Heart right ventricle (tissue), 16 donors: ENCODE results near the gene PTMA. TPM values are rescaled to one million over a fixed set of nuclear protein-coding genes. Genes with fewer than 3 reads are reported as not detected.
A peak's percentile ranks its signal among the peaks of the same experiment; 100 is the strongest.

ENCODE experiments used
- ATAC-seq, 8 donors: fragments of 200-7000 bp; cut with Tn5 transposase; one replicate each; pipeline ENCODE4 v1.9.1; 2020; ENCODE audit warnings: mild to moderate bottlenecking in 8 of 8, moderate library complexity in 8 of 8, moderate number of reproducible peaks in 1 of 8
- DNase-seq, 2 donors: peaks; one replicate each; pipeline ENCODE4 v3.0.0-alpha.2; 2020
- H3K27ac ChIP-seq, 10 donors: fragments of 200-600 bp; sonication (generic) in 2 of 10; one replicate each; pipeline versions ENCODE4 v1.5.0 to v1.8.0; 2020 to 2022; ENCODE audit warnings: mild to moderate bottlenecking in 3 of 10
- H3K27me3 ChIP-seq, 7 donors: fragments of 200-600 bp; one replicate each; pipeline ENCODE4 v1.8.0; 2021 to 2022; ENCODE audit warnings: mild to moderate bottlenecking in 2 of 7
- H3K36me3 ChIP-seq, 9 donors: fragments of 200-600 bp; sonication (generic) in 1 of 9; one replicate each; pipeline versions ENCODE4 v1.5.0 to v1.8.0; 2020 to 2022; ENCODE audit warnings: mild to moderate bottlenecking in 2 of 9
- H3K4me1 ChIP-seq, 9 donors: fragments of 200-600 bp; sonication (generic) in 1 of 9; one replicate each; pipeline versions ENCODE4 v1.5.0 to v1.8.0; 2020 to 2022; ENCODE audit warnings: mild to moderate bottlenecking in 4 of 9
- H3K4me3 ChIP-seq, 10 donors: fragments of 200-600 bp; sonication (generic) in 2 of 10; one replicate each; pipeline versions ENCODE4 v1.5.0 to v1.8.0; 2020 to 2022; ENCODE audit warnings: mild to moderate bottlenecking in 7 of 10, moderate library complexity in 2 of 10
- H3K9me3 ChIP-seq, 11 donors: fragments of 200-600 bp in 10 of 11; sonication (generic) in 2 of 11; one replicate each; pipeline versions ENCODE4 v1.5.0 to v1.8.0; 2013 to 2022; ENCODE audit warnings: mild to moderate bottlenecking in 2 of 11, control low read depth in 1 of 11, moderate library complexity in 1 of 11
- WGBS, 2 donors: extraction: QIAGEN DNeasy Blood & Tissue Kit; methylation state at CpG; one replicate each; pipeline ENCODE4 v1.1.7; 2013; ENCODE audit warnings: inconsistent platforms in 1 of 2; 5-methylcytosine and 5-hydroxymethylcytosine counted together
- intact Hi-C, 10 donors: fragments of 100-400 bp; cut with DNase I; formaldehyde crosslinking; loops; one replicate each; pipeline versions ENCODE4 v1.11.1 to v1.14.2; 2022
- polyA plus RNA-seq, 2 donors: library from polyadenylated mRNA; stranded (reverse); fragments of 200-250 nt; gene quantifications; one replicate each; pipeline ENCODE4 v1.2.3, GENCODE V29; 2013
- total RNA-seq, 10 donors: library from RNA; stranded (reverse); fragmentation: NEBNext Ultra II Directional in 3 of 10; extraction: Animal tissue kit (Norgen Biotek cat#: 25700) in 3 of 10; gene quantifications; one replicate each; pipeline versions ENCODE4 v1.2.1 to v1.2.4, GENCODE V29; 2021 to 2023
- TF ChIP-seq, protein P1 (sequence below), 9 donors: fragments of 200-600 bp; sonication (generic) in 2 of 9; IDR thresholded peaks; one replicate each; pipeline versions ENCODE4 v1.5.0 to v1.8.0; 2021 to 2022; ENCODE audit warnings: antibody characterized with exemption in 9 of 9, mild to moderate bottlenecking in 5 of 9, moderate library complexity in 1 of 9
- donor health status: Arrhythmogenic right ventricular cardiomyopathy.
- donor health status: ischemic (EF 13 %, LVEDD 7.1; RV severe dilation, severe dysfunction).
- donor health status: healthy with polysubstance abuse.
- donor health status: DM: no; HTN: yes; CAD: no.
- donor health status: DM: no; HTN: no; CAD: no.
- donor health status: ischemic (EF 25% LVEDD 6.9; RV normal size, moderate dysfunction).
- donor health status: ischemic (EF 25% LVEDD 5.7; RV mildly dilated, moderate dysfunction).
- donor health status: healthy.
- donor health status: DM: yes; HTN: yes; CAD: no.
- donor health status: Ischemic cardiomyopathy.
- donor health status: ischemic (EF 35%, LVEDD 5.7; RV mildly dilated, moderate dysfunction).
- donor health status: nonischemic (EF 11% LVEDD 7.7; RV severe dilation, severe dysfunction).
- donor health status: DM: yes; HTN: yes; CAD: no.
- donor health status: PGD.
- donor health status: ischemic (EF 29% LVEDD 5.4; RV normal size, mild dysfunction).
- donor health status: nonischemic (EF 23%, LVEDD 6.1; RV moderate dilation, normal function).

Gene PTMA
- total and polyA plus RNA-seq, 12 donors, result 133 to 626 (median 181) TPM

DNA sequence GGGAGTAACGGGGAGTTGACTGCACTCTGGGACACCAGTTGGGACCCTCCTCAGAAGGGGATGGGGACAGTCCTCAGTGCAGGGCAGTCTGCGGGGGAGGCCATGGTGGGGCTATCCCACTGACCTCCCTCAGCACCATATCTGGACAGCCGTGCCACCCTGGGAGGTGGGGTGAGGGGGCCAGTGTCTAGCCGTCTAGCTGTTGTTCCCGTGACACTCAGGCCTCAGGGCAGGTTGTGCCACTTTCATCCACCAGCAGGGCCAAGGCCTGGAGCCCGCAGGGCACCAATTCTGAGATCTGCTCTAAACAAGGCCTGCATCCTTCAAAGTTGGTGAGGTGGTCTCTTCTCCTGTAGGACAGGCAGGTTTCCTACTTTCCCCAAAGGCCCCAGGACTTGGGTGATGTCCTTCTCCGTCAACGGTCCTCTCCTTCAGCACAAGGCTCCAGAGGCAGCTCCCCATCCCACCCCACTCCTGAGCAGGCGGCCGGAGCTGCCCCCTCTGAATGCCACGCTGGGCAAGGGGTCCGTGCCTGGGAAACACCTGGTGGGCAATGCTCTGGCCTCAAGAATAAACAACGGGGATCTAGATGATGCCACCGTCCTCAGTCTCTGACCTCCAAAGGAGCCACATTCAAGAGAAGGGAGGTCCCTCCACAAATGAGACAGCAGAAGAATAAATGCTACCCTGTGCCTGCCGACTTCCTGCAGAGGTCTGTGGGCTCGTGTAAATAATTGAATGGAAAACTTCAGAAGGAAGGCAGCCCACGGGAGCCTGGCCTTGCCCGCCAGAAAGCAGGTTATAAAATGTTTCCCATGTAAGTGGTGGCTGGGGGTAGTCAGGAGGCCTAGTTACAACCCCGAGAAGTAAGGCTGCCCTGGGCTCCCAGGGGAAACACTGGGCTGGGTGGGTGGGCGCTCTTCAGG lies 42.8 kb upstream of the PTMA start:
- ATAC-seq (no peak), DNase-seq (no peak)
- Histone ChIP-seq H3K27ac (peak overlapping the region; percentile 96 to 100 (median 99)), H3K36me3 (no peaks in the 10 kb centered on the region), H3K9me3 (no peaks in the 10 kb centered on the region), H3K4me3 (peak overlapping the region in 9 of 10 donors; percentile 39 to 60 (median 53)), H3K27me3 (no peaks in the 10 kb centered on the region), H3K4me1 (peaks cover 16 to 56% (median 39%) of the 10 kb centered on the region in 9 donors)
- 67 to 68% methylated on average over 20 of the region's 20 CpGs for WGBS, 2 donors
- intact Hi-C loops, result loop anchor here in 5 of 10 donors (1.0 to 2.0 kb wide), 5 partner anchors 22 to 53 kb away; partner anchors contain the start of gene PTMA (in 2 of the 5)
- TF ChIP-seq, protein P1, sequence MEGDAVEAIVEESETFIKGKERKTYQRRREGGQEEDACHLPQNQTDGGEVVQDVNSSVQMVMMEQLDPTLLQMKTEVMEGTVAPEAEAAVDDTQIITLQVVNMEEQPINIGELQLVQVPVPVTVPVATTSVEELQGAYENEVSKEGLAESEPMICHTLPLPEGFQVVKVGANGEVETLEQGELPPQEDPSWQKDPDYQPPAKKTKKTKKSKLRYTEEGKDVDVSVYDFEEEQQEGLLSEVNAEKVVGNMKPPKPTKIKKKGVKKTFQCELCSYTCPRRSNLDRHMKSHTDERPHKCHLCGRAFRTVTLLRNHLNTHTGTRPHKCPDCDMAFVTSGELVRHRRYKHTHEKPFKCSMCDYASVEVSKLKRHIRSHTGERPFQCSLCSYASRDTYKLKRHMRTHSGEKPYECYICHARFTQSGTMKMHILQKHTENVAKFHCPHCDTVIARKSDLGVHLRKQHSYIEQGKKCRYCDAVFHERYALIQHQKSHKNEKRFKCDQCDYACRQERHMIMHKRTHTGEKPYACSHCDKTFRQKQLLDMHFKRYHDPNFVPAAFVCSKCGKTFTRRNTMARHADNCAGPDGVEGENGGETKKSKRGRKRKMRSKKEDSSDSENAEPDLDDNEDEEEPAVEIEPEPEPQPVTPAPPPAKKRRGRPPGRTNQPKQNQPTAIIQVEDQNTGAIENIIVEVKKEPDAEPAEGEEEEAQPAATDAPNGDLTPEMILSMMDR (IDR thresholded peaks at IDR 0.05), result no peak

DNA sequence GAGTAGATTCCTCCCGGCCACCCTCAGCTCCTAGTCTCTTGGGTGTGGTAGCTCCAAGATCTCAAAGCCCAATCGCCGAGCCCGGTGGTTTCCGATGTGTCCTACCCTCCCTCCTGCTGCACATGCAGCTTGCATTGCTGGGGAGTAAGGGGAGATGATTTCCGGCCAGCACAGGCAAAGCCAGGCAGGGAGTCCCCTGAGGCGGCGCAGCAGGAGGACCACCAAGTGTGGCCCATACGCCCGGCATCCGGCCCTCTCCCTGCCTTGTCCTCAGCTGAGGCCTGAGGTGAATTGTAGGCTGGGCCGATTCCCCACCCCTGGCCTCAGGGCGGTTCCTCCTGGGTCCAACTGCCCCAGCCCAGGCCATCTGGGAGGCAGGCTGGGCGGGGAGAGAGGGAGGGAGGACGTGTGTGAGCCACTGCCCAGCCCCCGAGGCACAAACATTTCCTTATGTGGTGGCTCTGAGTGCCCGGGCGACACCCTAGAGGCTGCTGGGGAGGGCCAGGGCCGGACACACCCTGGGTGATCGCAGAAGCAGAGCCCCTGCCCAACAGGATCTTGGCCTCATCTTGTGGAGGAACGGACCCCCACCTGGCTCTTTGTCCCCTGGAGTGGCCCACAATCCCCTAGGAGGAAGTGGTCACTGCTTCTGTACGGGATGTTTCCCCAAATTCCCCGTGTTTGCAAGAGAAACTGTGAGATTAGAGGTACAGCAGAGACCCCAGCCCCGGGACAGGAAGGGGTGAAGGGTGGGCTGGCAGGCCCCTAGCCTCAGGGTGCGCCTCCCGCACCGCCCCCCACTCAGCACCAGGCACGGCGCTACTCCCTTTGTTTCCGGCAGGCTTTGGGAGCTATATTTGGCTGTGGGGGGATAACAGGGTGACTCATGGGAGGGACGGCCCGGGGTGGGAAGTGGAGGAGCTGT lies 41.9 kb upstream of the PTMA start:
- H3K27ac ChIP-seq, result peak overlapping the region; percentile 96 to 100 (median 99)
- TF ChIP-seq, protein P1 (IDR thresholded peaks at IDR 0.05), result no peak
- H3K4me1 ChIP-seq, result peaks cover 23 to 62% (median 48%) of the 10 kb centered on the region in 9 donors
- intact Hi-C loops, result loop anchor here in 5 of 10 donors (1.0 to 2.0 kb wide), 5 partner anchors 23 to 54 kb away; partner anchors contain the start of gene PTMA (in 2 of the 5)
- 0 to 2% methylated on average over 31 to 32 of the region's 32 CpGs for WGBS, 2 donors
- DNase-seq, result peak; percentile 95 to 96
- H3K36me3 ChIP-seq, result no peaks in the 10 kb centered on the region
- peak; percentile 82 to 93 (median 91) for ATAC-seq
- H3K4me3 ChIP-seq, result peak overlapping the region; percentile 39 to 60 (median 51)
- no peaks in the 10 kb centered on the region for H3K9me3 ChIP-seq
- H3K27me3 ChIP-seq, result no peaks in the 10 kb centered on the region

DNA sequence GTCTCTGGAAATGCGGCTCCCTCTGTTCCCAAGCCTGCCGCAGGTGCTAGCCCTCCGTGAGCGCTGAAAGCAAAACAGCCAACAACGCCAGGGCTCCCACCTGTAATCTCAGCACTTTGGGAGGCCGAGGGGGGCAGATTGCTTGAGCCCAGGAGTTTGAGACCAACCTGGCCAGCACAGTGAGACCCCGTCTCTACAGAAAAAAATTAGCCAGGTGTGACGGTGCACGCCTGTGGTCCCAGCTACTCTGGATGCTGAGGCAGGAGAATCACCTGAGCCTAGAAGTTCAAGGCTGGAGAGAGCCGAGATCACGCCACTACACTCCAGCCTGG lies 41.3 kb upstream of the PTMA start:
- intact Hi-C loops, result loop anchor here in 4 of 10 donors (2.0 kb wide), 2 partner anchors 24 to 54 kb away; no protein-coding TSS in a partner anchor
- TF ChIP-seq, protein P1 (IDR thresholded peaks at IDR 0.05), result no peak
- DNase-seq (no peak), ATAC-seq (no peak)
- Histone ChIP-seq H3K9me3 (no peaks in the 10 kb centered on the region), H3K27ac (peak overlapping the region; percentile 96 to 100 (median 99)), H3K4me1 (peaks cover 26 to 62% (median 54%) of the 10 kb centered on the region in 9 donors), H3K27me3 (no peaks in the 10 kb centered on the region), H3K4me3 (peak overlapping the region; percentile 39 to 60 (median 51)), H3K36me3 (no peaks in the 10 kb centered on the region)
- 25 to 26% methylated on average over 11 of the region's 11 CpGs for WGBS, 2 donors

DNA sequence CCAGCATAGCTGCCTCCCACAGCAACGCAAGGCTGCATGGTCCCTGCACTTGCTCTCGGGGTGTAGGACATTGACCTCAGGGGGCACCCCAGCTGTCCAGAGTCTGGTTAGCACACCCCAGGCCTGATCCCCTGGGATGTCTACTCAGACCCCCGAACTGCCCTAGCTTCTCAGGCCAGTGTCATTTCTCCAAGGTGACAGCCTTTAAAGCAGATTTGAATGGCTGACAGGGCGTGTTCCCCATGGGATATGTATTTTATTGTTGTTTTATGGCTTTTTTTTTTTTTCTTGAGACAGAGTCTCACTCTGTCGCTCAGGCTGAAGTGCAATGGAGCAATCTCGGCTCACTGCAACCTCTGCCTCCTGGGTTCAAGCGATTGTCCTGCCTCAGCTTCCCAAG lies 40.8 kb upstream of the PTMA start:
- DNase-seq, result no peak
- H3K4me3 ChIP-seq, result peak overlapping the region in 7 of 10 donors; percentile 45 to 60 (median 57)
- no peak for ATAC-seq
- no peaks in the 10 kb centered on the region for H3K36me3 ChIP-seq
- H3K9me3 ChIP-seq, result no peaks in the 10 kb centered on the region
- H3K27ac ChIP-seq, result peak overlapping the region; percentile 96 to 100 (median 99)
- peaks cover 27 to 65% (median 59%) of the 10 kb centered on the region in 9 donors for H3K4me1 ChIP-seq
- TF ChIP-seq, protein P1 (IDR thresholded peaks at IDR 0.05), result no peak
- 62 to 73% methylated on average over 7 of the region's 7 CpGs for WGBS, 2 donors
- no peaks in the 10 kb centered on the region for H3K27me3 ChIP-seq
- intact Hi-C loops, result loop anchor here in 4 of 10 donors (2.0 kb wide), 2 partner anchors 25 to 55 kb away; no protein-coding TSS in a partner anchor
